GM12873 (cell line): ENCODE measurements around the gene VILL.

Experiments used
- TF ChIP-seq, protein P1 (sequence below): IDR thresholded peaks from 2 replicates; pipeline ENCODE4 v1.5.1; 2012; ENCODE audit warnings: low read depth, mild to moderate bottlenecking, moderate library complexity, low read length, control low read depth; ENCODE audit not compliant: insufficient read depth; ENCODE audit errors: missing control alignments

VILL gene

DNA sequence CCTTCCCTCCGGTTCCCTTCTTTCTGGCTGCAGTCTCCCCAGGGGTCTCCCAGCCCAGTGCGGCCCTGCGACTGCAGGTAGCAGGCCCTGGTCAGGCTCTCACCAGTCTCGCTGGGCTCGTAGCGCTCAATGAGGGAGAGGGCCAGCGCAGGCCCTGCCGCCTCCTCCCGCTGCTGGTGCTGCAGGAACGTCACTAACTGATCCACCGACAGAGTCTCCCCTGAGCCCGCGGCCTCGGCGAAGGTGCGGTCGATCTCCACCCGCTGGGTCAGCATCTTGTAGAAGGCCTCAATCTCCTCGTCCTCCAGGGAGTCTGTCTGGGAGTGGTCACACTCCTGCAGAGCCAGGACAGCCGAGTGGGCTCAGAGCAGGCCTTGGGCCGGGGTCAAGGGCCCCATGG, 20.5 kb downstream of the VILL start:
- TF ChIP-seq, protein P1, sequence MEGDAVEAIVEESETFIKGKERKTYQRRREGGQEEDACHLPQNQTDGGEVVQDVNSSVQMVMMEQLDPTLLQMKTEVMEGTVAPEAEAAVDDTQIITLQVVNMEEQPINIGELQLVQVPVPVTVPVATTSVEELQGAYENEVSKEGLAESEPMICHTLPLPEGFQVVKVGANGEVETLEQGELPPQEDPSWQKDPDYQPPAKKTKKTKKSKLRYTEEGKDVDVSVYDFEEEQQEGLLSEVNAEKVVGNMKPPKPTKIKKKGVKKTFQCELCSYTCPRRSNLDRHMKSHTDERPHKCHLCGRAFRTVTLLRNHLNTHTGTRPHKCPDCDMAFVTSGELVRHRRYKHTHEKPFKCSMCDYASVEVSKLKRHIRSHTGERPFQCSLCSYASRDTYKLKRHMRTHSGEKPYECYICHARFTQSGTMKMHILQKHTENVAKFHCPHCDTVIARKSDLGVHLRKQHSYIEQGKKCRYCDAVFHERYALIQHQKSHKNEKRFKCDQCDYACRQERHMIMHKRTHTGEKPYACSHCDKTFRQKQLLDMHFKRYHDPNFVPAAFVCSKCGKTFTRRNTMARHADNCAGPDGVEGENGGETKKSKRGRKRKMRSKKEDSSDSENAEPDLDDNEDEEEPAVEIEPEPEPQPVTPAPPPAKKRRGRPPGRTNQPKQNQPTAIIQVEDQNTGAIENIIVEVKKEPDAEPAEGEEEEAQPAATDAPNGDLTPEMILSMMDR = no peak

- TF ChIP-seq, protein P1 = no peak
Observed at GRCh38 chr3:38015485-38015884, 24.9 kb downstream of the VILL start.

GRCh38 chr3:38015984-38016383, 25.4 kb downstream of the VILL start:
- TF ChIP-seq, protein P1 = no peak

DNA sequence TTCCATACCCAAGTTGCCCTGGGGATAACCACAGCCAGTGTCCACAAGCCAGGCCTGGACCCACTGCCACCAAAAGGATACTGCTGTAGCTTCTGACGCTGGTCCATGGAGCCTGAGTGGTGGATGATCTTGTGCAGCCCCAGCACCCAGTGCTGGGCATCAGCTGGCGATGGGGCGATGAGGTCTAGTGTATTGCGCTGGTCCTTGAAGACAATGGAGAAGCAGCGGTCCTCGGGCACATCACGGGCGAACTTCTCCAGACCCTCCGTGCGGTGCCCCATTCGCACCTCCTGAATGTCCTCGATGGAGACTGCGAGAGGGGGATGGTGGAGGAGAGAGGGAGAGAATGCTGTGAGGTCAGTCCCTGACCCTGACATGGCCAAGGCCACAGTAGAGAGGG, 25.8 kb downstream of the VILL start:
- TF ChIP-seq, protein P1 = no peak

GRCh38 chr3:38016847-38017444, 26.4 kb downstream of the VILL start:
- TF ChIP-seq, protein P1 = no peak

GRCh38 chr3:38017445-38018295, 27.1 kb downstream of the VILL start:
- TF ChIP-seq, protein P1 = no peak
